GM19438 (cell line): ENCODE results near the gene SMTNL1.
A peak's percentile ranks its signal among the peaks of the same experiment; 100 is the strongest.
"Not testable (repeated sequence)": the region's sequence is repeated elsewhere in the genome, so short reads cannot be mapped to it uniquely, and the experiment has no call there.

Experiments used
- ATAC-seq: cut with Tn5 transposase; IDR thresholded peaks from one replicate; pipeline ENCODE4 v1.9.1; 2021; ENCODE audit warnings: low read depth; ENCODE audit not compliant: unreplicated experiment

Gene SMTNL1

GRCh38 chr11:57508341-57509170 lies 28.8 kb upstream of the SMTNL1 start:
- no peak for ATAC-seq

GRCh38 chr11:57511741-57512430 lies 25.5 kb upstream of the SMTNL1 start:
- no peak for ATAC-seq

- ATAC-seq, result no peak
Observed at GRCh38 chr11:57512646-57513451, 24.5 kb upstream of the SMTNL1 start.

GRCh38 chr11:57513452-57513795 lies 24.0 kb upstream of the SMTNL1 start:
- no peak for ATAC-seq

GRCh38 chr11:57513911-57514537 lies 23.4 kb upstream of the SMTNL1 start:
- ATAC-seq, result peak; percentile 44

- ATAC-seq, result peak; percentile 45
Observed at GRCh38 chr11:57514538-57515331, 22.7 kb upstream of the SMTNL1 start.

GRCh38 chr11:57515332-57516060 lies 21.9 kb upstream of the SMTNL1 start, which contains the start of gene SLC43A1:
Gene SLC43A1 (minus strand): TSS chr11:57515702. CDS start chr11:57514111, 1,591 bp downstream.
- ATAC-seq, result peak; percentile 41

- no peak for ATAC-seq
Observed at GRCh38 chr11:57516061-57516443, 21.3 kb upstream of the SMTNL1 start.

- no peak for ATAC-seq
Observed at GRCh38 chr11:57521116-57521515, 16.3 kb upstream of the SMTNL1 start.

- ATAC-seq, result no peak
Observed at GRCh38 chr11:57523419-57523818, 14.0 kb upstream of the SMTNL1 start.

- ATAC-seq, result no peak
Observed at GRCh38 chr11:57527056-57527631, 10.3 kb upstream of the SMTNL1 start.

GRCh38 chr11:57529012-57529411 lies 8.4 kb upstream of the SMTNL1 start:
- ATAC-seq, result no peak

- peak; percentile 4 for ATAC-seq
Observed at GRCh38 chr11:57530215-57530595, 7.2 kb upstream of the SMTNL1 start.

- peak; percentile 99 for ATAC-seq
Observed at GRCh38 chr11:57530596-57531507, 6.5 kb upstream of the SMTNL1 start, which contains the start of gene TIMM10. Gene TIMM10 (minus strand): TSS chr11:57530754. CDS start chr11:57530189, 565 bp downstream.

- ATAC-seq, result not testable (repeated sequence)
Observed at GRCh38 chr11:57534449-57534848, 2.9 kb upstream of the SMTNL1 start.

- no peak for ATAC-seq
Observed at GRCh38 chr11:57539342-57539741, 1.9 kb downstream of the SMTNL1 start.

- ATAC-seq, result no peak
Observed at GRCh38 chr11:57541169-57541568, 3.8 kb downstream of the SMTNL1 start.

- no peak for ATAC-seq
Observed at GRCh38 chr11:57542582-57542981, 5.2 kb downstream of the SMTNL1 start.
